IMR-90 (cell line): Measurements from ENCODE around the gene PRDM12. TPM values are rescaled to one million over a fixed set of nuclear protein-coding genes. Genes with fewer than 3 reads are reported as not detected.
A peak's percentile ranks its signal among the peaks of the same experiment; 100 is the strongest.

Experiments
- ATAC-seq: fragments of 200-7000 bp; cut with Tn5 transposase; 2 replicates; pipeline ENCODE4 v1.9.1; 2020; ENCODE audit warnings: low read depth, mild to moderate bottlenecking, moderate library complexity
- BruUV-seq: library from RNA; stranded (reverse); fragments of 400-500 nt; replicated peaks from 2 replicates; lab custom pipeline; 2021; lab: Mats Ljungman, UMichigan
- CTCF ChIA-PET: fragments of 300-600 bp; formaldehyde crosslinking; extraction: SDS; loops from one replicate; lab custom pipeline; 2021; ENCODE audit warnings: antibody characterized with exemption; lab: Yijun Ruan, JAX
- POLR2A ChIA-PET: fragments of 300-600 bp; sonication (Branson Sonifier 250); formaldehyde crosslinking; loops from one replicate; lab custom pipeline; 2022; ENCODE audit warnings: antibody characterized with exemption; ENCODE audit not compliant: unreplicated experiment; lab: Charles Lee
- DNase-seq: peaks from one replicate; pipeline ENCODE4 v3.0.0; 2013
- H2AFZ ChIP-seq: replicated peaks from 2 replicates; pipeline ENCODE3; 2013; ENCODE audit warnings: low read length, mild to moderate bottlenecking; ENCODE audit not compliant: poor library complexity
- H2AK5ac ChIP-seq: 2 replicates; pipeline ENCODE4 v1.6.1; 2013; ENCODE audit warnings: low read depth, low read length, inconsistent platforms
- H2AK9ac ChIP-seq: replicated peaks from 2 replicates; pipeline ENCODE3; 2013; ENCODE audit warnings: mild to moderate bottlenecking, low read depth, low read length, moderate library complexity; ENCODE audit not compliant: poor library complexity
- H2BK120ac ChIP-seq: 2 replicates; pipeline ENCODE4 v1.6.1; 2013; ENCODE audit warnings: low read depth, low read length, inconsistent platforms
- H2BK15ac ChIP-seq: 3 replicates; pipeline ENCODE4 v1.6.1; 2013; ENCODE audit warnings: low read depth, low read length, inconsistent platforms
- H2BK20ac ChIP-seq: 2 replicates; pipeline ENCODE4 v1.6.1; 2013; ENCODE audit warnings: low read depth, mild to moderate bottlenecking, inconsistent platforms, low read length, moderate library complexity
- H2BK5ac ChIP-seq: 2 replicates; pipeline ENCODE4 v1.6.1; 2013; ENCODE audit warnings: mild to moderate bottlenecking, low read depth, low read length, inconsistent platforms; ENCODE audit not compliant: poor library complexity, severe bottlenecking
- H3K14ac ChIP-seq: replicated peaks from 2 replicates; pipeline ENCODE4 v1.6.1; 2013; ENCODE audit warnings: low read depth, low read length, inconsistent platforms
- H3K18ac ChIP-seq: 2 replicates; pipeline ENCODE4 v1.6.1; 2013; ENCODE audit warnings: low read depth, low read length, control low read depth
- H3K23ac ChIP-seq: 2 replicates; pipeline ENCODE4 v1.6.1; 2013; ENCODE audit warnings: low read depth, low read length, inconsistent platforms
- H3K27ac ChIP-seq: 2 replicates; pipeline ENCODE4 v1.5.1; 2013; ENCODE audit warnings: mild to moderate bottlenecking, control low read depth, low read length; ENCODE audit not compliant: insufficient read depth
- H3K27me3 ChIP-seq: 2 replicates; pipeline ENCODE4 v1.6.1; 2013; ENCODE audit warnings: low read length; ENCODE audit not compliant: control insufficient read depth, insufficient read depth
- H3K36me3 ChIP-seq: 2 replicates; pipeline ENCODE4 v1.6.1; 2013; ENCODE audit warnings: low read length, mixed read lengths; ENCODE audit not compliant: control insufficient read depth, insufficient read depth
- H3K4ac ChIP-seq: 2 replicates; pipeline ENCODE4 v1.6.1; 2013; ENCODE audit warnings: low read depth, low read length, inconsistent platforms
- H3K4me1 ChIP-seq: 2 replicates; pipeline ENCODE4 v1.6.1; 2013; ENCODE audit warnings: low read length, mixed read lengths; ENCODE audit not compliant: control insufficient read depth, insufficient read depth
- H3K4me2 ChIP-seq: 2 replicates; pipeline ENCODE4 v1.6.1; 2013; ENCODE audit warnings: low read depth, mild to moderate bottlenecking, control low read depth, low read length, moderate library complexity
- H3K4me3 ChIP-seq: 2 replicates; pipeline ENCODE4 v1.5.1; 2013; ENCODE audit warnings: low read depth, mild to moderate bottlenecking, control low read depth, low read length, moderate library complexity; ENCODE audit not compliant: insufficient read depth
- H3K56ac ChIP-seq: 2 replicates; pipeline ENCODE4 v1.6.1; 2013; ENCODE audit warnings: low read length, inconsistent platforms; ENCODE audit not compliant: insufficient read depth; ENCODE audit errors: extremely low read depth
- H3K79me1 ChIP-seq, 2 experiments: 2 replicates each; pipeline ENCODE4 v1.6.1; 2013; ENCODE audit warnings: low read length in 2 of 2, inconsistent platforms in 1 of 2, low read depth in 1 of 2
- H3K9ac ChIP-seq: 2 replicates; pipeline ENCODE4 v1.6.1; 2013; ENCODE audit warnings: low read depth, low read length, control low read depth
- H3K9me1 ChIP-seq: 2 replicates; pipeline ENCODE4 v1.6.1; 2013; ENCODE audit warnings: low read length, inconsistent platforms; ENCODE audit not compliant: insufficient read depth
- H3K9me3 ChIP-seq: 2 replicates; pipeline ENCODE4 v1.6.1; 2013; ENCODE audit warnings: low read length; ENCODE audit not compliant: control insufficient read depth, insufficient read depth
- H4K20me1 ChIP-seq: 2 replicates; pipeline ENCODE4 v1.6.1; 2013; ENCODE audit warnings: low read length, inconsistent platforms; ENCODE audit not compliant: insufficient read depth
- H4K5ac ChIP-seq: 2 replicates; pipeline ENCODE4 v1.6.1; 2013; ENCODE audit warnings: mild to moderate bottlenecking, low read depth, low read length, control low read depth
- H4K8ac ChIP-seq, 2 experiments: 2 replicates each; pipeline ENCODE4 v1.6.1; 2013; ENCODE audit warnings: low read depth in 2 of 2, low read length in 2 of 2, control low read depth in 1 of 2, inconsistent platforms in 1 of 2
- H4K91ac ChIP-seq: 2 replicates; pipeline ENCODE4 v1.6.1; 2013; ENCODE audit warnings: low read depth, low read length, inconsistent platforms; ENCODE audit not compliant: insufficient read depth
- MAZ ChIP-seq: IDR thresholded peaks from 2 replicates; pipeline ENCODE4 v1.6.1; 2012; ENCODE audit warnings: low read depth, mild to moderate bottlenecking, low read length, improper control_type of control experiment, moderate library complexity, borderline replicate concordance
- WGBS, 2 experiments: methylation state at CpG; one replicate each; pipeline versions ENCODE4 v1.1.5 to v1.1.7; 2013; ENCODE audit warnings: missing lambda C conversion rate in 2 of 2; ENCODE audit not compliant: insufficient read length in 1 of 2; ENCODE audit errors: extremely low coverage in 2 of 2; 5-methylcytosine and 5-hydroxymethylcytosine counted together
- dilution Hi-C: fragments of 300-500 bp; cut with HindIII; formaldehyde crosslinking; loops from one replicate; pipeline ENCODE4 v1.14.3; 2018; ENCODE audit warnings: low sequenced_read_pairs; ENCODE audit not compliant: unreplicated experiment
- in situ Hi-C: fragments of 300-500 bp; cut with MboI; formaldehyde crosslinking; loops from 3 replicates; pipeline ENCODE4 v1.14.3; 2019; ENCODE audit warnings: low sequenced_read_pairs, inconsistent platforms, mixed read lengths
- intact Hi-C: fragments of 100-400 bp; cut with micrococcal nuclease; formaldehyde crosslinking; loops from 2 replicates; pipeline ENCODE4 v1.10.0; 2022
- microRNA-seq, 2 experiments: library from miRNA; stranded (forward) in 1 of 2; unstranded in 1 of 2; fragments of 10-50 nt in 1 of 2; fragments of <30 nt in 1 of 2; gene quantifications in 1 of 2; microRNA quantifications in 1 of 2; one replicate each; pipeline versions ENCODE3 to v1.1.0; 2013 to 2020; ENCODE audit not compliant: insufficient read depth in 1 of 2, insufficient read length in 1 of 2, unreplicated experiment in 1 of 2
- polyA plus RNA-seq, 3 experiments: library from polyadenylated mRNA; depleted of rRNA; stranded (reverse); fragments of >200 nt; gene quantifications; 2 replicates each; pipeline ENCODE4 v1.2.3, GENCODE V29; 2012; ENCODE audit warnings: low replicate concordance in 1 of 3
- small RNA-seq, 5 experiments: library from RNA; depleted of rRNA; stranded (forward); fragments of <200 nt; gene quantifications; one replicate each; pipeline ENCODE3, GENCODE V24; 2012
- total RNA-seq: library from RNA; depleted of rRNA; stranded (reverse); fragments of >200 nt; gene quantifications from 2 replicates; pipeline ENCODE4 v1.2.3, GENCODE V29; 2012; rRNA removed
- TF ChIP-seq, protein P1 (sequence below): conservative IDR thresholded peaks from 2 replicates; pipeline ENCODE4 v1.5.1; 2012; ENCODE audit warnings: mild to moderate bottlenecking, low read depth, low read length, improper control_type of control experiment

Gene PRDM12
- total and polyA plus RNA-seq, 2 of the 4 experiments (the other 2 are of a cell fraction) = not detected

DNA sequence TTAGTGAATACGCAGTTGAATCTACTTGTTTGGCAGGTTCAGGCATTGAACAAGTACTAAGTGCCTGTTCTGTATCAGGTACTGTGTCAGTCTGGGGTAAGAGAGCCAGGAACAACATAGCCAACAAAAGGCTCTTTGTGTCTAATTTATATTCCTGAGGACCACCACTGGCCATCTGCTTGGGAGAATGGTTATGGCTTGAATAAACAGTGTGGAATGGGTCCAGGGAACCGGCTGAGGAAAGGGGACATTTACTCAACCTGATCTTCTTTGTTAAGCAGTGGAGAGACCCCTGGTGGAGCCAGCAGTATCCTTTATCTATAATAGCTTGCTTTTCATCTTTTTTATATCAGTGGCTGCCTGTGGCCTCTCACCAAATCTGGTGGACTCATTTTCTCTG lies 67.7 kb downstream of the PRDM12 start:
- Histone ChIP-seq H3K27ac (no peak overlapping the region), H2BK15ac (no peak overlapping the region), H3K9ac (no peak overlapping the region), H2BK20ac (no peak overlapping the region), H3K9me3 (no peaks in the 10 kb centered on the region), H3K14ac (no peak overlapping the region), H3K4me2 (no peak overlapping the region), H2AK5ac (peak overlapping the region; percentile 24; the same call in 1 of the 2 replicates), H2AFZ (no peak overlapping the region), H4K5ac (no peak overlapping the region), H2BK5ac (no peak overlapping the region), H3K23ac (no peak overlapping the region), H3K79me1 (peaks cover 29 to 68% of the 10 kb centered on the region in 2 experiments), H2BK120ac (no peak overlapping the region), H3K27me3 (no peaks in the 10 kb centered on the region), H3K56ac (no peak overlapping the region), H4K91ac (no peak overlapping the region), H4K20me1 (peaks cover 22% of the 10 kb centered on the region), H3K18ac (no peak overlapping the region), H2AK9ac (no peak overlapping the region), H3K4me1 (peaks cover 6% of the 10 kb centered on the region), H3K4me3 (no peak overlapping the region), H3K4ac (no peak overlapping the region), H3K9me1 (peaks cover 8% of the 10 kb centered on the region), H4K8ac (no peak overlapping the region), H3K36me3 (no peaks in the 10 kb centered on the region)
- CTCF ChIA-PET = interaction anchor here (1.3 kb wide), 1 partner anchor 17 kb away, joined by 3 read pairs; no protein-coding TSS in a partner anchor
- dilution Hi-C loops = no loop called here
- in situ Hi-C loops = no loop called here
- intact Hi-C loops = no loop called here
- BruUV-seq = no TSS peak
- no CpG with 5 or more reads among the region's 2 CpGs for WGBS, 2 experiments
- peak; percentile 31 for DNase-seq
- no peak for ATAC-seq
- TF ChIP-seq, protein P1, sequence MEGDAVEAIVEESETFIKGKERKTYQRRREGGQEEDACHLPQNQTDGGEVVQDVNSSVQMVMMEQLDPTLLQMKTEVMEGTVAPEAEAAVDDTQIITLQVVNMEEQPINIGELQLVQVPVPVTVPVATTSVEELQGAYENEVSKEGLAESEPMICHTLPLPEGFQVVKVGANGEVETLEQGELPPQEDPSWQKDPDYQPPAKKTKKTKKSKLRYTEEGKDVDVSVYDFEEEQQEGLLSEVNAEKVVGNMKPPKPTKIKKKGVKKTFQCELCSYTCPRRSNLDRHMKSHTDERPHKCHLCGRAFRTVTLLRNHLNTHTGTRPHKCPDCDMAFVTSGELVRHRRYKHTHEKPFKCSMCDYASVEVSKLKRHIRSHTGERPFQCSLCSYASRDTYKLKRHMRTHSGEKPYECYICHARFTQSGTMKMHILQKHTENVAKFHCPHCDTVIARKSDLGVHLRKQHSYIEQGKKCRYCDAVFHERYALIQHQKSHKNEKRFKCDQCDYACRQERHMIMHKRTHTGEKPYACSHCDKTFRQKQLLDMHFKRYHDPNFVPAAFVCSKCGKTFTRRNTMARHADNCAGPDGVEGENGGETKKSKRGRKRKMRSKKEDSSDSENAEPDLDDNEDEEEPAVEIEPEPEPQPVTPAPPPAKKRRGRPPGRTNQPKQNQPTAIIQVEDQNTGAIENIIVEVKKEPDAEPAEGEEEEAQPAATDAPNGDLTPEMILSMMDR = peak; percentile 22; the same call in 1 of the 2 replicates
- no peak for TF ChIP-seq MAZ
- POLR2A ChIA-PET = no interaction called here

Small RNA genes lying within 50 kb of the gene (microRNA-seq; reads per million reads assigned to microRNA genes)
- gene AL359092.1 (ENCODE audit: insufficient read depth, insufficient read length) (not detected), gene MIR6856 (ENCODE audit: insufficient read depth in 1 of 2, insufficient read length in 1 of 2, unreplicated experiment in 1 of 2) (0 to 2.1 reads per million in 2 experiments)

Small RNA genes lying within 50 kb of the gene (small RNA-seq; reads per million reads assigned to genes)
- gene AL359092.1 (0 reads per million in 5 experiments), gene MIR6856 (0 reads per million in 5 experiments)

Other genes with a start within 250 kb of the PRDM12 start
- 31.1 and 39.6 TPM in 2 replicates for gene ASS1, start 219.6 kb upstream of the PRDM12 start, total RNA-seq
- 39.7 and 41.9 TPM in 2 replicates for gene ASS1, start 219.6 kb upstream of the PRDM12 start, polyA plus RNA-seq (2012; rRNA removed)
- 32.3 and 41.9 TPM in 2 replicates for gene FUBP3, start 85.0 kb upstream of the PRDM12 start, total RNA-seq
- 44.4 and 50.1 TPM in 2 replicates for gene FUBP3, start 85.0 kb upstream of the PRDM12 start, polyA plus RNA-seq (2012; rRNA removed)
- 47.5 and 48.6 TPM in 2 replicates for gene EXOSC2, start 29.2 kb downstream of the PRDM12 start, total RNA-seq
- 24.7 and 27.0 TPM in 2 replicates for gene EXOSC2, start 29.2 kb downstream of the PRDM12 start, polyA plus RNA-seq (2012; rRNA removed)
- gene ABL1, start 170.7 kb downstream of the PRDM12 start, total RNA-seq = 31.9 and 33.7 TPM in 2 replicates
- gene ABL1, start 170.7 kb downstream of the PRDM12 start, polyA plus RNA-seq (2012; rRNA removed) = 49.1 and 50.7 TPM in 2 replicates
- not detected in 2 replicates for gene QRFP, start 232.2 kb downstream of the PRDM12 start, total RNA-seq
- not detected in 2 replicates for gene QRFP, start 232.2 kb downstream of the PRDM12 start, polyA plus RNA-seq (2012; rRNA removed)